GM12878 (cell line): ENCODE data around the gene ITGB2.

Source experiments
- E2F4 ChIP-seq: IDR thresholded peaks from 2 replicates; pipeline ENCODE4 v1.6.1; 2012; ENCODE audit warnings: low read depth, low read length, improper control_type of control experiment
- GABPA ChIP-seq: IDR thresholded peaks from 2 replicates; pipeline ENCODE4 v1.6.1; 2014; ENCODE audit warnings: antibody characterized with exemption, low read depth, mild to moderate bottlenecking, inconsistent platforms
- MEF2A ChIP-seq: IDR thresholded peaks from 2 replicates; pipeline ENCODE4 v1.6.1; 2011; ENCODE audit warnings: low read depth, mild to moderate bottlenecking, low read length, moderate library complexity; ENCODE audit not compliant: insufficient read depth
- POLR2A ChIP-seq: IDR thresholded peaks from 2 replicates; pipeline ENCODE4 v1.6.1; 2011; ENCODE audit warnings: low read depth, mild to moderate bottlenecking, low read length

DNA sequence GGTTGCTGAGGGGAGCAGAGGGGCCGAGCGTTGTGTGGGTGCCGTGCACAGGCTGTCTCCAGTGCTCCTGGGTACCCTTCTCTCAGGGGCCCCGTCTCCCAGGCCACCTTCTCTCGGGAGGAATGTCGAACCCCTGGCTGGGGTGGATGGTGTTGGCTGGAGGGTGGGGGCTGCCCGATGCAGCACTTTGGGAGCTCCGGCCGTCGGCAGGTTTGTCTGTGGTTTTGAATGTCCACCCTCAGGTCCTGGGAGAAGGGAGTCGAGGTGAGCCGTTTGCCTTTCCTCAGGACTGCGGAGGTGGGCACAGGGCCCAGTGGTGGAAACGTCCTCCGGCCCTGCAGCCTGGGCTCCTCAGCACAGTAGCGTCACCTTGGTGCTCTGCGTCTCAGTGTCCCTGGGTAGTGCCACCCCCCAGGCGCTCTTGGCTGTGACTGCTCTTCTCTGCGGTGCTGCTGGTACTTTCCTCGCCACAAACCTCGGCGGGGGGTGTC, 33.6 kb upstream of the ITGB2 start:
- TF ChIP-seq MEF2A (no peak), POLR2A (no peak), E2F4 (no peak), GABPA (no peak)
